Right lobe of liver (tissue), 6 donors: ENCODE data around the gene WDR45. TPM values are rescaled to one million over a fixed set of nuclear protein-coding genes. Genes with fewer than 3 reads are reported as not detected.

ENCODE experiments used
- ATAC-seq, 4 donors: fragments of 200-7000 bp; cut with Tn5 transposase; one replicate each; pipeline ENCODE4 v1.9.1; 2020; ENCODE audit warnings: mild to moderate bottlenecking in 4 of 4, moderate library complexity in 4 of 4
- DNase-seq, 3 donors: peaks; one replicate each; pipeline ENCODE4 v3.0.0-alpha.2; 2020
- H3K27ac ChIP-seq, 3 donors: fragments of 200-600 bp; one replicate each; pipeline ENCODE4 v1.8.0; 2022
- H3K27me3 ChIP-seq, 2 donors: fragments of 200-600 bp; one replicate each; pipeline ENCODE4 v1.8.0; 2022
- H3K36me3 ChIP-seq, 4 donors: fragments of 200-600 bp; sonication (generic) in 1 of 4; one replicate each; pipeline versions ENCODE4 v1.5.1 to v1.8.0; 2017 to 2022; ENCODE audit warnings: control low read depth in 1 of 4
- H3K4me1 ChIP-seq, 4 donors: fragments of 200-600 bp; sonication (generic) in 1 of 4; one replicate each; pipeline versions ENCODE4 v1.5.1 to v1.8.0; 2017 to 2022; ENCODE audit warnings: control low read depth in 1 of 4
- H3K4me3 ChIP-seq, 3 donors: fragments of 200-600 bp; one replicate each; pipeline ENCODE4 v1.8.0; 2022
- H3K9me3 ChIP-seq, 4 donors: fragments of 200-600 bp; sonication (generic) in 1 of 4; one replicate each; pipeline versions ENCODE4 v1.5.1 to v1.8.0; 2017 to 2022; ENCODE audit warnings: control low read depth in 1 of 4
- CTCF ChIP-seq, 4 donors: fragments of 200-600 bp in 3 of 4; fragments of 450-650 bp in 1 of 4; IDR thresholded peaks; one replicate each; pipeline versions ENCODE4 v1.5.1 to v1.8.0; 2016 to 2022; ENCODE audit warnings: antibody characterized with exemption in 4 of 4, mild to moderate bottlenecking in 2 of 4
- POLR2A ChIP-seq: fragments of 450-650 bp; IDR thresholded peaks from one replicate; pipeline ENCODE4 v1.6.1; 2017; ENCODE audit warnings: antibody characterized with exemption, mild to moderate bottlenecking
- WGBS: methylation state at CpG from one replicate; pipeline ENCODE4 v1.1.6; 2018; ENCODE audit warnings: low coverage, low lambda C conversion rate; ENCODE audit not compliant: insufficient coverage; ENCODE audit errors: missing lambda C conversion rate; 5-methylcytosine and 5-hydroxymethylcytosine counted together
- intact Hi-C, 2 donors: fragments of 100-400 bp; cut with DNase I; formaldehyde crosslinking; loops; one replicate each; pipeline versions ENCODE4 v1.11.2 to v1.14.1; 2022
- total RNA-seq, 6 experiments: library from RNA; depleted of rRNA in 2 of 6; stranded (reverse); fragments of >200 nt in 2 of 6; fragmentation: NEBNext Ultra II Directional in 3 of 6; extraction: Animal tissue kit (Norgen Biotek cat#: 25700) in 3 of 6; gene quantifications; one replicate each; pipeline versions ENCODE4 v1.1.0 to v1.2.4, GENCODE V29; 2016 to 2023
- donor health status: DM: no; HTN: yes; CAD: no.
- donor health status: DM: no; HTN: no; CAD: no.
- donor health status: DM: no; HTN: no; CAD: no.
- donor health status: DM: no; HTN: yes; CAD: no.
- donor health status: DM: no; HTN: yes; CAD: no.

WDR45 gene
- total RNA-seq, 6 experiments from 2014 or later, result 31.8 to 65.2 (median 47.9) TPM

DNA sequence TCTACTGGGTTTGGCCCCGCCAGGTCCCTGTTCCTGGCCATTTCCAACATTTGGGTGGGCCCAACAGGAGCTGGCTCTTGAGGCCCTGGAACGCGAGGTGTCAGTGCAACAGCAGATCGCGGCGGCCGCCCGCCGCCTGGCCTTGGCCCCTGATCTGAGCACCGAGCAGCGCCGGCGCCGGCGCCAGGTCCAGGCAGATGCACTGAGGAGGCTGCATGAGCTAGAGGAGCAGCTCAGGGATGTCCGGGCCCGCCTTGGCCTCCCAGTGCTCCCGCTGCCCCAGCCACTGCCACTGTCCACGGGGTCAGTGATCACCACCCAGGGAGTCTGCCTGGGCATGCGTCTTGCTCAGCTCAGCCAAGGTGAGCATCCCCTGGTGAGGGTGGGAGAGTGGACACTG, 15.4 kb downstream of the WDR45 start:
- ATAC-seq (no peak), DNase-seq (no peak)
- no peaks in the 10 kb centered on the region for H3K36me3 ChIP-seq
- no CpG with 5 or more reads among the region's 20 CpGs for WGBS
- no peak overlapping the region for H3K27ac ChIP-seq
- H3K4me1 ChIP-seq, result no peaks in the 10 kb centered on the region
- no peaks in the 10 kb centered on the region for H3K27me3 ChIP-seq
- H3K4me3 ChIP-seq, result no peak overlapping the region
- no peaks in the 10 kb centered on the region for H3K9me3 ChIP-seq
- intact Hi-C loops, result no loop called here
- TF ChIP-seq CTCF (IDR thresholded peaks at IDR 0.05) (no peak), POLR2A (no peak)

DNA sequence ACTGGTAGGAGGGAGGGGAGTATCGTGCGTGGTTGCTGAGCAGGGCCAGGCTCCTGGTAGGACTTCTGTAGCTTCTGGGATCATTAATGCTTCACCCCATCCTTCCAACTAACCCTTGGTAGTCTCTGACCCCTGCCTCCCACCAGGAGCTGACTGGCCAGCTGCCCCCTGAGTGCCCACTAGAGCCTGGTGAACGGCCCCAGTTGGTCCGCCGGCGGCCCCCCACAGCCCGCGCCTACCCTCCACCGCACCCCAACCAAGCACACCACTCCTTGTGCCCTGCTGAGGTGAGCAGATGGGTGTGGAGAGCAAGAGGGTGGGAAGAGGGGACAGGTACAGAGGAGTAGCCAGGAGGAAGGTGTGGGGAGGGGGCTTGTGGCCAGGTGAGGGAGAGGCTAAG, 16.0 kb downstream of the WDR45 start:
- intact Hi-C loops, result no loop called here
- 95% methylated on average over 6 of the region's 9 CpGs for WGBS
- no peak for DNase-seq

GRCh38 chrX:49061916-49062315, 17.8 kb downstream of the WDR45 start:
- H3K9me3 ChIP-seq, result no peaks in the 10 kb centered on the region

More for the DNA sequence above, 16.0 kb downstream of the WDR45 start:
- Histone ChIP-seq H3K4me1 (no peaks in the 10 kb centered on the region), H3K27ac (no peak overlapping the region), H3K4me3 (no peak overlapping the region), H3K9me3 (no peaks in the 10 kb centered on the region), H3K36me3 (no peaks in the 10 kb centered on the region), H3K27me3 (no peaks in the 10 kb centered on the region)
- TF ChIP-seq POLR2A (no peak), CTCF (IDR thresholded peaks at IDR 0.05) (no peak)
- no peak for ATAC-seq

DNA sequence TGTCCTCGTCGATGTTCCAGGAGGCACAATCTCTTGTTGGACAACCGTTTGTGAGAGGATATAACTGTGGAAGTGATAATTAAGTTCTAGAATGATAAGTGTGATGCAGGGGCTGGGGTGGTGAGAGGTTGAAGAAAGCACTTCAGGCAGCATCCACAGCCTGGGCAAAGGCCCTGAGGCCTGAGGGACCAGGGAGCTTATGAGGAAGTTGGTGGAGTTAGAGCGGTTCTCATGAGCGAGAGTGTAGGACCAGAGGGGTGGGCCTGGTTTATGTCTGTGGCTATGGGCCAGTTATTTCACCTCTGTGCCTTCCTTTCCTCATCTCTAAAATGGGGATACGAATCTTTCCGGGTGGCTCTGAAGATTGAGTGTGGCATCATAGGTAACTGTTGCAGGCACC, 18.2 kb downstream of the WDR45 start:
- Histone ChIP-seq H3K4me1 (no peaks in the 10 kb centered on the region), H3K9me3 (no peaks in the 10 kb centered on the region), H3K27ac (no peak overlapping the region), H3K27me3 (no peaks in the 10 kb centered on the region), H3K36me3 (no peaks in the 10 kb centered on the region), H3K4me3 (no peak overlapping the region)
- intact Hi-C loops, result no loop called here
- DNase-seq (no peak), ATAC-seq (no peak)
- no peak for TF ChIP-seq CTCF (IDR thresholded peaks at IDR 0.05)
- no peak for TF ChIP-seq POLR2A
- WGBS, result 65% methylated on average over 5 of the region's 7 CpGs

More at GRCh38 chrX:49061916-49062315, 17.8 kb downstream of the WDR45 start:
- DNase-seq (no peak), ATAC-seq (no peak)
- H3K4me3 ChIP-seq, result no peak overlapping the region
- H3K36me3 ChIP-seq, result no peaks in the 10 kb centered on the region
- WGBS, result 76% methylated on average over 5 of the region's 10 CpGs
- no peaks in the 10 kb centered on the region for H3K27me3 ChIP-seq
- no peak overlapping the region for H3K27ac ChIP-seq
- TF ChIP-seq CTCF (IDR thresholded peaks at IDR 0.05) (no peak), POLR2A (no peak)
- intact Hi-C loops, result no loop called here
- no peaks in the 10 kb centered on the region for H3K4me1 ChIP-seq

GRCh38 chrX:49060914-49061313, 18.8 kb downstream of the WDR45 start:
- H3K27ac ChIP-seq, result no peak overlapping the region
- 56% methylated on average over 3 of the region's 3 CpGs for WGBS
- H3K36me3 ChIP-seq, result no peaks in the 10 kb centered on the region
- no peaks in the 10 kb centered on the region for H3K9me3 ChIP-seq
- no peak overlapping the region for H3K4me3 ChIP-seq
- ATAC-seq (peak in 1 of 4 donors; percentile 39), DNase-seq (no peak)
- no peak for TF ChIP-seq POLR2A
- no peak for TF ChIP-seq CTCF (IDR thresholded peaks at IDR 0.05)
- intact Hi-C loops, result no loop called here
- H3K27me3 ChIP-seq, result no peaks in the 10 kb centered on the region
- H3K4me1 ChIP-seq, result no peaks in the 10 kb centered on the region
